Neural progenitor cell (in vitro differentiated cells): ENCODE data around the gene STMN3.

ENCODE experiments used
- EZH2 ChIP-seq: fragments of 200-600 bp; sonication (generic); IDR thresholded peaks from 2 replicates; pipeline ENCODE4 v1.6.1; 2017; ENCODE audit warnings: antibody characterized with exemption, mild to moderate bottlenecking, moderate library complexity
- TF ChIP-seq, protein P1 (sequence below): fragments of 200-600 bp; sonication (generic); IDR thresholded peaks from 2 replicates; pipeline ENCODE4 v1.5.1; 2017; ENCODE audit warnings: antibody characterized with exemption, mild to moderate bottlenecking

DNA sequence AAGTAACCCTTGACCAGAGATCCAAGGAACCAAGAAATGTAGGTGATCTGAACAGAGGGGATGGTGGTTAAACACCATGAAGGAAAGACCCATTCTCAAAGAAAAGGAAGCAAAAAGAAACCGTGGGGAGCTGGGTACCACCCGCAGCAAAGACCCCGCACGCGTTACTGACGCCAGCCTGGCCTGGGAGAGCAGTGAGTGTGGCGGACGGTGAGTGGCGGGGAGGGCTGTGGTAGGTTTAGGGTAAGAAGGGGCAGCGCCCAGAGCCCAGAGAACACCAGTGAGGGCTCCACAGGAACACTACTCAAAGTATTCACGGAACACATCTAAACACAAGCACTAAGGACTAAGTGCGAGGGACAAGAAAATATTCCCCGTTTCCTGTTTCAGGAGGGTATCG, 30.5 kb downstream of the STMN3 start:
- TF ChIP-seq, protein P1, sequence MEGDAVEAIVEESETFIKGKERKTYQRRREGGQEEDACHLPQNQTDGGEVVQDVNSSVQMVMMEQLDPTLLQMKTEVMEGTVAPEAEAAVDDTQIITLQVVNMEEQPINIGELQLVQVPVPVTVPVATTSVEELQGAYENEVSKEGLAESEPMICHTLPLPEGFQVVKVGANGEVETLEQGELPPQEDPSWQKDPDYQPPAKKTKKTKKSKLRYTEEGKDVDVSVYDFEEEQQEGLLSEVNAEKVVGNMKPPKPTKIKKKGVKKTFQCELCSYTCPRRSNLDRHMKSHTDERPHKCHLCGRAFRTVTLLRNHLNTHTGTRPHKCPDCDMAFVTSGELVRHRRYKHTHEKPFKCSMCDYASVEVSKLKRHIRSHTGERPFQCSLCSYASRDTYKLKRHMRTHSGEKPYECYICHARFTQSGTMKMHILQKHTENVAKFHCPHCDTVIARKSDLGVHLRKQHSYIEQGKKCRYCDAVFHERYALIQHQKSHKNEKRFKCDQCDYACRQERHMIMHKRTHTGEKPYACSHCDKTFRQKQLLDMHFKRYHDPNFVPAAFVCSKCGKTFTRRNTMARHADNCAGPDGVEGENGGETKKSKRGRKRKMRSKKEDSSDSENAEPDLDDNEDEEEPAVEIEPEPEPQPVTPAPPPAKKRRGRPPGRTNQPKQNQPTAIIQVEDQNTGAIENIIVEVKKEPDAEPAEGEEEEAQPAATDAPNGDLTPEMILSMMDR: no peak
- TF ChIP-seq EZH2: no peak
